ENCODE measurements around the gene ARHGEF7. TPM values are rescaled to one million over a fixed set of nuclear protein-coding genes. Genes with fewer than 3 reads are reported as not detected.

ARHGEF7 gene
- total and polyA plus RNA-seq, 8 donors, result 52.8 to 86.0 (median 72.2) TPM

GRCh38 chr13:111354789-111355188, 239.7 kb downstream of the ARHGEF7 start:
- H3K9me3 ChIP-seq, result no peaks in the 10 kb centered on the region
- no peak for TF ChIP-seq CTCF (IDR thresholded peaks at IDR 0.05)
- no peaks in the 10 kb centered on the region for H3K36me3 ChIP-seq
- DNase-seq, result no peak
- no peaks in the 10 kb centered on the region for H3K27me3 ChIP-seq
- no peak overlapping the region for H3K4me3 ChIP-seq
- intact Hi-C loops (cut with DNase I), result no loop called here
- H3K27ac ChIP-seq, result no peak overlapping the region
- ATAC-seq, result no peak
- H3K4me1 ChIP-seq, result no peaks in the 10 kb centered on the region

Other genes starting within 250 kb of the ARHGEF7 start
- 100 to 1,000 TPM; 101 to 110 TPM for gene ANKRD10, start 200.2 kb upstream of the ARHGEF7 start, total RNA-seq
- 100 to 1,000 TPM; 351 to 489 (median 438) TPM for gene ANKRD10, start 200.2 kb upstream of the ARHGEF7 start, polyA plus RNA-seq (ENCODE audit: insufficient read length in 6 of 6)
- under 1 TPM; 0.35 to 0.42 TPM for gene TEX29, start 205.3 kb downstream of the ARHGEF7 start, total RNA-seq
- 1 to 10 TPM in 2 of 6 donors, under 1 TPM in 4; 0.49 to 1.2 (median 0.61) TPM for gene TEX29, start 205.3 kb downstream of the ARHGEF7 start, polyA plus RNA-seq (ENCODE audit: insufficient read length in 6 of 6)